ENCODE measurements around the gene SLC66A1.

Gene SLC66A1

DNA sequence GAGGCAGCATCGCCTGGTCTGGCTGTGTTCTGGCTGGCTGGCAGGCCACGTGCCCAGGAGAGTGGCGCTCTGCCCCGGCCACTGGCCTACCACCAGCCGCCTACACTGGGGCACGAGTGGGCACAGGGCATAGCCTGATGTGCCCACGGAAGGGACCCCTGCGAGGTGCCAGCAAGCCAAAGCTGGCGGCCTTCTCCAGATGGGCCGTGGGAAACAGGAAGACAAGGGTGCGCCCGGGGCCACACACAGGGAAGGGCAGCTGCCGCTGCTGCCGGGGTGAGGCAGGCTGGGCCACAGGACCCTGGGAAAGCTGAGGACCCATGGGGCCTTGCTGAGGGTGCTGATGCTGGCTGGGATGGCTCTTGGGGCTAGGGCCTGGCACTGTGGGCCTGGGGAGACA is 40.7 kb downstream of the SLC66A1 start:
- ATAC-seq (ENCODE audit: low read depth) = no peak
- TF ChIP-seq, protein P1, sequence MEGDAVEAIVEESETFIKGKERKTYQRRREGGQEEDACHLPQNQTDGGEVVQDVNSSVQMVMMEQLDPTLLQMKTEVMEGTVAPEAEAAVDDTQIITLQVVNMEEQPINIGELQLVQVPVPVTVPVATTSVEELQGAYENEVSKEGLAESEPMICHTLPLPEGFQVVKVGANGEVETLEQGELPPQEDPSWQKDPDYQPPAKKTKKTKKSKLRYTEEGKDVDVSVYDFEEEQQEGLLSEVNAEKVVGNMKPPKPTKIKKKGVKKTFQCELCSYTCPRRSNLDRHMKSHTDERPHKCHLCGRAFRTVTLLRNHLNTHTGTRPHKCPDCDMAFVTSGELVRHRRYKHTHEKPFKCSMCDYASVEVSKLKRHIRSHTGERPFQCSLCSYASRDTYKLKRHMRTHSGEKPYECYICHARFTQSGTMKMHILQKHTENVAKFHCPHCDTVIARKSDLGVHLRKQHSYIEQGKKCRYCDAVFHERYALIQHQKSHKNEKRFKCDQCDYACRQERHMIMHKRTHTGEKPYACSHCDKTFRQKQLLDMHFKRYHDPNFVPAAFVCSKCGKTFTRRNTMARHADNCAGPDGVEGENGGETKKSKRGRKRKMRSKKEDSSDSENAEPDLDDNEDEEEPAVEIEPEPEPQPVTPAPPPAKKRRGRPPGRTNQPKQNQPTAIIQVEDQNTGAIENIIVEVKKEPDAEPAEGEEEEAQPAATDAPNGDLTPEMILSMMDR (IDR thresholded peaks at IDR 0.05; ENCODE audit: poor library complexity, severe bottlenecking) = no peak
- Histone ChIP-seq H3K27me3 (ENCODE audit: insufficient read depth, poor library complexity, severe bottlenecking) (no peaks in the 10 kb centered on the region), H3K36me3 (ENCODE audit: low read depth) (peaks cover 61% of the 10 kb centered on the region), H3K9me3 (ENCODE audit: severe bottlenecking) (no peaks in the 10 kb centered on the region), H3K27ac (ENCODE audit: poor library complexity, severe bottlenecking) (no peak overlapping the region), H3K4me3 (ENCODE audit: severe bottlenecking) (no peak overlapping the region), H3K4me1 (ENCODE audit: insufficient read depth, poor library complexity, severe bottlenecking) (no peaks in the 10 kb centered on the region)
- DNase-seq (ENCODE audit: low spot score) = no peak

DNA sequence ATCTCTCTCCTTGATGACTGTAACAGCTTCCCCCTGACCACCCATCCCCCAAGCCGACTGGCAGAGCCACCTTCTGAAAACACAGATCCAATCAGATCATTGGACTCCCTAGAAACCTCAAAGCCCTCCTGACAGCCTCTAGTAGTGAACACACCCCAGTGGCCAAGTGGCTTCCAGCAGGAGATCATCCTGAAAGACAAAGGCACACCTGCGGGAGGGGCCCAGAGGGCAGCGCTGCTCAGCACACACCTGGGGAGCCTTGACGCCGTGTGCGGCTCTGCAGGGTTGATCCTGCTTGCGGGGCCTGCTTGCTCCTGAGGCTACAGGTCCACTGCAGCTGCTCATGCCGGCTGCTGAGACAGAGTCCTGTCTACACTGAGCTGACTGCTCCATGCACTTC is 41.5 kb downstream of the SLC66A1 start:
- H3K4me3 ChIP-seq (ENCODE audit: severe bottlenecking) = no peak overlapping the region
- DNase-seq (ENCODE audit: low spot score) = no peak
- peaks cover 61% of the 10 kb centered on the region for H3K36me3 ChIP-seq (ENCODE audit: low read depth)
- H3K4me1 ChIP-seq (ENCODE audit: insufficient read depth, poor library complexity, severe bottlenecking) = no peaks in the 10 kb centered on the region
- peak; percentile 31; the same call in 1 of the 3 replicates for ATAC-seq (ENCODE audit: low read depth)
- no peak overlapping the region for H3K27ac ChIP-seq (ENCODE audit: poor library complexity, severe bottlenecking)
- no peaks in the 10 kb centered on the region for H3K9me3 ChIP-seq (ENCODE audit: severe bottlenecking)
- no peaks in the 10 kb centered on the region for H3K27me3 ChIP-seq (ENCODE audit: insufficient read depth, poor library complexity, severe bottlenecking)
- TF ChIP-seq, protein P1 (IDR thresholded peaks at IDR 0.05; ENCODE audit: poor library complexity, severe bottlenecking) = no peak

DNA sequence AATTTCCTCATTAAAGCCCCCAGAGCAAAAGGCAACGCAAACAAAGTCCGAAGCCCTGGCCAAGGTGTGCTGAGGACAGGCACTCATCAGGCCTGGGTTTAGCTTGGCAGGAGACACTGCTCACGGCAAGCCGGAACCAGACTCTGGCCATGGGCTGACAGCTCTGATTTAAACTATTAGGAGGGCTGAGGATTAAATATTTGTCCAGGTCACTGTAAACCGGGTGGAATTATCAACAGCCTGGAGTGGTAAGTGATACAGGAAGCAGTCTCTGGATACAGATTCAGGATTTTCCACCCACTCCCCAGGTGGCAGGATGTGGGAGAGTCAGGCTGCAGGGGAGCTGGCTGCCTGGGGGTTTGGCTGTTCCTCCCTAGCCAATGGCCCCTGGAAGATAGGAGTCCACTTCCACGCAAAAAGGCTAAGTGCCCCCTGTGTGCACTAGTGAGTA is 42.4 kb downstream of the SLC66A1 start:
- peaks cover 53% of the 10 kb centered on the region for H3K36me3 ChIP-seq (ENCODE audit: low read depth)
- DNase-seq (ENCODE audit: low spot score) (no peak), ATAC-seq (ENCODE audit: low read depth) (no peak)
- TF ChIP-seq, protein P1 (IDR thresholded peaks at IDR 0.05; ENCODE audit: poor library complexity, severe bottlenecking) = no peak
- H3K4me3 ChIP-seq (ENCODE audit: severe bottlenecking) = no peak overlapping the region
- H3K4me1 ChIP-seq (ENCODE audit: insufficient read depth, poor library complexity, severe bottlenecking) = no peaks in the 10 kb centered on the region
- no peak overlapping the region for H3K27ac ChIP-seq (ENCODE audit: poor library complexity, severe bottlenecking)
- H3K27me3 ChIP-seq (ENCODE audit: insufficient read depth, poor library complexity, severe bottlenecking) = no peaks in the 10 kb centered on the region
- no peaks in the 10 kb centered on the region for H3K9me3 ChIP-seq (ENCODE audit: severe bottlenecking)

DNA sequence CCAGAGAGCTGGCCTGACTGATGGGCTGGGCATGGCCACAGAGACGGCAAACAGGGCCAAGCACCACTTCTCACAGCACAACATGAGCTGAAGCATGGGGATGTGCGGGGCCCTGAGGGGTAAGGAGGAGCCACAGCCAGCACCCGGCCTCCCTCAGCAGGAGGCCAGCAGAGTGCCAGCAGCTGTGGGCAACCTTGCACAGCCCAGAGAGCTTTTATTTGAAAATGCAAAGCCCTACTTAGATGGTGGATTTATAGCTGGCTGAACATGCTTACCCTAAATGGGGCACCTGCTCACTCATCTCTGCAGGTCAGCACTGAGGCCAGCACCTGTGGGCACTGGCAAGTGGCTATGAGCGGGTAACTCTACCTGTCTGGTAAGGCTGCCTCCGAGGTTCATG is 44.1 kb downstream of the SLC66A1 start:
- Histone ChIP-seq H3K9me3 (ENCODE audit: severe bottlenecking) (no peaks in the 10 kb centered on the region), H3K4me3 (ENCODE audit: severe bottlenecking) (no peak overlapping the region), H3K27me3 (ENCODE audit: insufficient read depth, poor library complexity, severe bottlenecking) (no peaks in the 10 kb centered on the region), H3K36me3 (ENCODE audit: low read depth) (peaks cover 43% of the 10 kb centered on the region), H3K27ac (ENCODE audit: poor library complexity, severe bottlenecking) (no peak overlapping the region), H3K4me1 (ENCODE audit: insufficient read depth, poor library complexity, severe bottlenecking) (peaks cover 13% of the 10 kb centered on the region)
- TF ChIP-seq, protein P1 (IDR thresholded peaks at IDR 0.05; ENCODE audit: poor library complexity, severe bottlenecking) = no peak
- ATAC-seq (ENCODE audit: low read depth) (no peak), DNase-seq (ENCODE audit: low spot score) (no peak)

DNA sequence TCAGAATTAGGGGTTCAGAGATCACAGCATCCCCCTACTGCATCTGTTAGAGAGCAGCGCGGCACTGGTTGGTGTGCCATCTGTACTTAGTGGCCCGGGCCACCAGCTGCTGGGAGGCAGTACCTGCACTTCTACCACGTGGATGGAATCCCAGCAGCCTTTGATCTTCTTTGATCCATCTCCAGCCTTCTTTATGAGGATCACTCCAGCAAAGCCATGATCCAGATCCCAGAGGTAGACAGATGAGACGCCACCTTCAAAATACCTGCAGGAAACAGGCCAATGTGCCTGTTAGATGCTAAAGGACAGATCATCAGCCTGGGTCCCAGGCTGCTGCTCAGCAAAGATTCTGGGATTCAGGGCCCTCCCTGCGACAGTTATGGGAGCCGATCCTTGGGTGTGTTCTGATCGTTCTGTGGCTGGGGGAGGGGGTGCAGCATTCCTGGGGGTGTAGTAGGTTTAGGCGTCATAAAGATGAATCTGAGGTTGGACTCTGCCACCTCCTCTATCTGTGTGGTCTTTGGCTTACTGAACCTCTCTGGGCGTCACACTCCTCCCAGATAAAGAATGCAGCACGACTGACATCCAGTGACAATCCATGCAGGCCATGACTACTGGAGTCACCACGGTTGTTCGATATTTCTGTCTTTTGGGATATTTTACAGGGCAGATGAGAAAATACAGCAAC is 45.3 kb downstream of the SLC66A1 start:
- peaks cover 33% of the 10 kb centered on the region for H3K36me3 ChIP-seq (ENCODE audit: low read depth)
- H3K4me1 ChIP-seq (ENCODE audit: insufficient read depth, poor library complexity, severe bottlenecking) = peaks cover 25% of the 10 kb centered on the region
- H3K9me3 ChIP-seq (ENCODE audit: severe bottlenecking) = no peaks in the 10 kb centered on the region
- no peak overlapping the region for H3K27ac ChIP-seq (ENCODE audit: poor library complexity, severe bottlenecking)
- no peaks in the 10 kb centered on the region for H3K27me3 ChIP-seq (ENCODE audit: insufficient read depth, poor library complexity, severe bottlenecking)
- DNase-seq (ENCODE audit: low spot score) (no peak), ATAC-seq (ENCODE audit: low read depth) (no peak)
- no peak overlapping the region for H3K4me3 ChIP-seq (ENCODE audit: severe bottlenecking)
- TF ChIP-seq, protein P1 (IDR thresholded peaks at IDR 0.05; ENCODE audit: poor library complexity, severe bottlenecking) = no peak

All from RWPE2 (cell line).